CD4-positive, alpha-beta T cell treated with Interleukin-6 for 4 hours (primary cell): ENCODE data around the gene FRMD4A.
"Not testable (repeated sequence)": the region's sequence is repeated elsewhere in the genome, so short reads cannot be mapped to it uniquely, and the experiment has no call there.

ENCODE experiments used
- DNase-seq: peaks from one replicate; pipeline ENCODE4 v3.0.0-alpha.2; 2020; ENCODE audit warnings: mixed read lengths

FRMD4A gene

DNA sequence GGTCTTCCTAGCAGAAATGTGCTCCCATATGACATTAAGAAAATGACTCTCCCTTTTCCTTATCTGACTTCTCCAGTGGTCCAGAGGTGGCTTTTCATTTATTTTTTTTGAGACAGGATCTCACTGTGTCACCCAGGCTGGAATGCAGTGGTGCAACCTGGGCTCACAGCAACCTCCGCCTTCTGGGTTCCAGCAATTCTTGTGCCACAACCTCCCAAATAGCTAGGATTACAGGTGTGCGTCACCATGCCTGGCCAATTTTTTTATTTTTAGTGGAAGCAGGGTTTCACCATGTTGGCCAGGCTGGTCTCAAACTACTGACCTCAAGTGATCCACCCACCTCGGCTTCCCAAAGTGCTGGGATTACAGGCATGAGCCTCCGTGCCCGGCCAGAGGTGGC, 563.6 kb downstream of the FRMD4A start:
- DNase-seq = not testable (repeated sequence)

DNA sequence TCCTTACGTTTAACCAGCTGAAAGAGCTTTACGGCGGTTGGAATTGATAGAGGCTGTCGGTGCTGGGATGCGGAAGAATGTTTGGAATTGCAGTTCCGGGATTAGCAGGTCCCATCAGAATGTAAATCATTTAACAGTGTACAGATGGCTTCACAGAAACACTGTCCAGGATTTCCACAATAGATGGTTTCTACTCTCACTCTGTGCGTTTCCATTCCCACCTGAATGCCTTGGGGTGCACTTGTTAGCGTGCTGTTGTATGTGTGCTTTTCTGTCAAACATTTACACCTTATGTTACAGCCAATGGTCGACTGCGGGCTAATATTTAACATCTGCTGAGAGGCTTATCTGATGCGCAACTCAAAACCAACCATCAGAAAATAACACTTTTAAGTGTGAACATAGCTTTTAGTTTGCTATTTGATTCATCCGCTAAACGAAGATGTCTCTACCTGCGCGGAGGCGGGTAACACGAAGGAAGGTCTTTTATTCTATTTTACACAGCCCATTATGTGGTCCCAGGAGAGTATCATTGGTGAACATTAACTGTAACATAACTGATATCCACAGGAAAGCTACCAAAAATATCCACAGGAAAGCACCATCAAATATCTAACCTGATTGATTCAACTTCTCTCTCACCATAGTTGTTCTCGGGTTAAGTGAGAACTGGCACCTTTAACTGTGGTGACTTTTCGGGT, 564.9 kb downstream of the FRMD4A start:
- DNase-seq = no peak

DNA sequence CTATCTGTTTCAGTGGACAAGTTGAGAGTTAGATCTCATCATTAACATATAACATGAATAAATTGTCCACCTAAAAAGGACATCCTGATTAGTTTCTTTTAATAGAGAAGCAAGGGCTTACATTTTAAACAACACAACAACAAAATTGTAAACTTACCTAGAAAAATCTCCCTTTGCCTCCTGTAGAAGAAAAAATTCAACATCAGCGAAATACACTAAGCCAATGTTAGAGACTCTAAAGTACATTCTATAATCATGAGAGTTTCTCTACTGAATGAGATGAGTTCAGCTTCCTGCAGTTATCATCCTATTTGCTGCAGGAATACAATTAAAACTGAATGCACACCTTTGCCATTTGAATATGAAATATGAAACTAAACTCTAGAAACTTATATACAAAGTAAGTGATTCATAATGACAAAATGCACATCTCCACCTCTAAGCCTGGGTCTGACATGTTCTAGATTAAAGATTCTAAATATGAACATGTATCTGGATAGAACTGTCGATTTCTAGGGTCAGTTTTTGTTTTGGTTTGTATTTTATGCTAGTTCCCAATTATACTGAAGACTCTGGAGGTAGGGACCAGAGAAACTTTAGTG, 569.1 kb downstream of the FRMD4A start:
- DNase-seq = no peak

DNA sequence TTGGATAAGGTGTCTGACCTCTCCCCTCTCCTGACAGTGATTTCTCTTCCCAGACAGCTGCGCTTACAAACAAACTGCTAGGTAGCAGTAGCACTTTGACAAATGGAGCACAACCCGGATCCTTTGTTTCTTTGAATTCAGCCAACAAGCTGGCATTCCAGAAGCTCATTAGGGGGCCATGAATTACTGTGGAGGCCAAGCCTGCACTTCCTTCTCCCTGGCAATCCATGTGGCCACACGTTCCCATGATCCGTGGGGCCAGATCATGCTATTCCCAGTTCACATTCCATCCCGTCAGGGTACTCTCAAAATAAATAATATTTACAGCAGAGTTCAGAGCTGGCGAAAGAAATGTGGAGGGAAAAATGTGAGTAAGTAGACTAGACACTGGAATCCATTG, 571.6 kb downstream of the FRMD4A start:
- no peak for DNase-seq

DNA sequence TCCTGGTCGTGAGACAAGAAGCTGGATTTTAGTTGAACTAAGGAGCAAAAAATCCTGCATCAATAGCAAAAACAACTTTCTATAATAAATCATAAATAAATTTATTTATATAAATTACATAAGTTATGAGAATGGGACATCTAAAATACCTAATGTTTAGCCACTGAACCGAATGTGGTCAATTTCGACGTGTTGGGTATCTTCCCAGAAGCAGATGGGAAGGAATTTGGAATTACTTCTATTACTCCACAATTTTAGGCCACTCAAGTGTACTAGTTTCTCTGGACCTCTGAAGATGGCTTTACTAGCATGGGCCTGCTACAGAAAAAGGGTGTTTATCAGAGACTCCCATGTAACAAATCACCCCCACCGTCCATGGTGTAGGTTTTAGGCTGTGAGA, 572.0 kb downstream of the FRMD4A start:
- DNase-seq = no peak

DNA sequence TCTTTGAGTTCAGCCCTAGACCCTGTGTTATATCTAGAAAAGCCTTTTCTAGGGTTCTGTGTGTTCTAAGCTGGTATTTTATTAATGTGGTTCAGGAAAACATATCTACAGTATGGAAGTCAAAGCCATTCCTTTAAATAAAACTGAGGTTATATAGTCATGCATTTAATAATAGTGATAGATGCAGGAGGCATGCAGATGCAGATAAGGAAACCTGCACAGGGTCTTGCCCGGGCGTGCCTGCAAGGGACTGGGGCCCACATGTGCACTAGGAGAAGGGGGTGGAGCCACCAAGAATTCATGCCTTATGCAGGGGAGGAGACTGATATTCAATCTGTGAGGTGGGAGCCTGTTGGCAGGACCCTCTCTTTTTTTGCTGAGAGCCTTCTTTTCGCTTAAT, 572.4 kb downstream of the FRMD4A start:
- no peak for DNase-seq

DNA sequence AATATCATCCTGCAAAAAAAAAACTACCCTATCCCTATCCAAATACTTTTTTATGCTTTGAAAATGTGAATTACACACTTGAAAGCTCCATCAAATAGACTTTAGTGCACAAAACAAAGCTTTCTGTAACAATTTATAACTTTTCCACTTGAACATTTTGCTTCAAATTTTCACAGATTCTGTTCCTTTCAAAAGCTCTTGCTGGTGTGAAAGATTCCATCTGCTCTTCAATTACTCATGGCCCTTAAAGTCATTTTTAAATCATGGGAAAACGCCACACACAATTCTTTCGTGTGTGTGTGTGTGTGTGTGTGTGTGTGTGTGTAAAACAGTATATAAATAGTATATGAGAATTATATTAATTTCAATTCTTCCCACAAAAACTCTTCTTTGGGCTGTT, 576.4 kb downstream of the FRMD4A start:
- DNase-seq = no peak

DNA sequence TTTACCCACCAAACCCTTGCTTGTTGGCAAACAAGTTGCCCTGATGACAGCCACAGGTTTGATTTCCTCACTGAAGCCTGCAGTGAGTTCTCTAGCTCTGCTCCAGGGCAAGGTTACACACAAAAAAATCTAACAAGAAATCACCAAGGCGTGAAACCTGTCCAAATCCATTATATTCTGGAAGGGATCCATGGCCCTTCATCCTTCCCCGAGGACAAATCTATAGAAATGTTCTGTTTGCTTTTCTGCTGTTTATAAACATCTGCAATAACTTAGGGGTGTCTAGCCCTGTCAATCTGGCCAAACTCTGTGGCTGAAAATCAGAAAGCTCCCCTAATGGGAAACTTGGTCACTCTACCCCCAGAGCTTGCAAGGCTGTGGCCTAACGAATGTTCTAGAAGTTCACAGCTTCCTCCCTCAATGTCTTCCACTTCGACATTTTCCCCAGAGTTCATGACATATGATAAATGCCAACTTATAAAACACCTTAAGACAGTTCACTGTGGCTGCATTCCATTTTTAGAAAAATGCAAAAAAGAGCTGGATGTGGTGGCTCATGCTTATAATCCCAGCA, 579.4 kb downstream of the FRMD4A start:
- DNase-seq = no peak

DNA sequence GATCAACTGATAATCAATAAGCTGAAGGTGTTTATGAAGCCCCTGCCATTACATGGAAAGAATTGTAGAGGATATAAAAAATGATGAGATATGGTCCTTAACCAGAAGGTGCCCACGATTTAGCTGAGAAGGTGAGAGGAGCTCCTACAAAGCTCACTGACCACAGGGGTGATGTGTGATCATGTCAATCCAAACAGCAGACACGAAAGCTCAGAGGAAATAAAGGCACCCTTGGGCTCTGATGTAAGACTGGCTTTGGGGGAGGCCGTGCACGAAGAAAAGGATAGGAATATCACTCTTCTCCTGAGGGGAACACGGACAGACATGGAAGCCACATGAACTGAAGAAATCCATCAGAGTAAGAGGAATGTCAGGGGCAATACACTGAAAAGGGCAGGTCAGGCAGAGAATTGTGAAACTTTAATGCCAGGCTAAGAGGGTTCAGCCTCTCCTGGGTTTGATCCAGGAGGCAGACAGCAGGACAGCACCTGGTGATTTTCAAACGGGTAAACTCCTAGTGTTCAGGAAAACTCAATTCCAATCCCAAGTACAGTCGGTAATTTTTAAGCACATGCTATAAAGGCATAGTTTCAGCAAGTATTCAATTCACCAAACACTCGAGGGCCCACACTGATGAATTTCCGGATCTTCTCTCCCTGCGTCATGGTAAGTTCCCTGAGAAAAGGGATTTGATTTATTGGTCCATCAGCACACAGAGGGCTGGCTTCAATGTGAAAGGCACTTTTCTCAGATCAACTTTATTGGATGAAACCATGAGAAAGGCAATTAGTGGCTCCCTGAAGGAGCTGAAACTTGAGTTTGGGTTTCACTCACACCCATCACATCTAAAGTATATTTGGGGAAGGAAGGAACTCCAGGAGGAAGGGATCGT, 580.2 kb downstream of the FRMD4A start:
- no peak for DNase-seq

DNA sequence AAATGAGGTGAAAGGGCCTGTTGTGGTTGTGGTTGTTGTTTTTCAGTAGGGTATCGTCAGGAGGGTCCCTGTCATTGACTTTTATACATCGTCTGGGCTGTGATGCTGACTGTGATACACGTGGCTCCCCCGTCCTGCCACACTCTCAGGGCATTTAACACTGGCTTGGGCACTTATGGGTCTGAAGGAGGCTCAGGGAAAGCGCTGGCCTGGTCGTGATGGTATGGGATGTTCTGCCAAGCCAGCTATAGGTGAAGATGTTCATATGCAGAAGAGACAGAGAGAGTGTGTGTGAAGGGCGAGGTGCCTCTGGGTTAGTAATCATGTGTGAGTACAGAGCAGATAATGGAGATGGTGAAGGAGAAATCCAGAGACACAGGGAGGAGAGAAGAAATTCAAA, 585.5 kb downstream of the FRMD4A start:
- DNase-seq = no peak

DNA sequence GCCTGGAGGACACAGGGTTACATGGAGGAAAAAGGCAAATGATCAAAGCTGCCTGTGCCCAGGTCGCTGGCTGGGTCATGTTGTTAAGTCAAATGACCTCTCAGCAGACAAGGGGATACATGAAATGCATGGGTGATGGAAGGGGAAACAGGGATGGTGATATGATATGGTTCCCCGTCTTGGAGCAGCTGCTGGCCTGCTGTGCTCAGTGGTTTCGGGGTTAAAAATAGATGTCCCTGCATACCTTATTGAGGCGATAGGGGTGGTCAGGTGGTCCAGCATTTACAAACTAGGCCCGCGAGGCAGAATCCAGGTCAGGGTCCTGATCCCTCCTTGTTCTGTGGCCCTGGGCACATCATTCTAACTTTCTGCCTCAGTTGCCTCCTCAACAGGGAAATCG, 586.8 kb downstream of the FRMD4A start:
- DNase-seq = no peak

DNA sequence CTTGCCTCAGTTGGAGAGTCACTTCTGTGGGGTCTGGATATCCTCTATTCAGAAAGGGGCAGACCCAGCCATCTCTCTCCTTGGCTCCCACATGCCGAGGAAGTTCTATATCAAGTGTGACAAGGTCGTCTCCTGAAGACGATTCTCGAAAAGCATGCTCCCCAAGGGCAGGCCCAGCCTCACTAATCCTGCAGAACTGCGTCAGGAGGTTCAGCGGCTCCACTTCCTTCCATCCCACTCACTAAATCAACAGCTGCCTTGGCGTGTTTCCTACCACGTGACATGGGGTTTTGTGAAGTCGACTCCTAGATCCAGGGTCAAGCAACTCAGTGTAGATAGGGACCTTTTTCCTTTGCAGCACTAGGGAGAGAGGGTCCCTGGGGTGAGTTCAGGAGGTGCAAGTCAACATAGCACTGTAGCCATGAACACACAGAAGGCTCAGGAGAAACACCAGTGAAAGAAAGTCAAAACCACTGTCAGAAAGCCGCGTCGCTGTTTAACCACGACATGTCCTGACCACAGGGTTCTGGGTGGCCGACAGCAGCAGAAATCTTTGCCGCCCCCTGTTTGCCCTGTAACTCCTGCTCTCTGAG, 587.5 kb downstream of the FRMD4A start:
- no peak for DNase-seq

DNA sequence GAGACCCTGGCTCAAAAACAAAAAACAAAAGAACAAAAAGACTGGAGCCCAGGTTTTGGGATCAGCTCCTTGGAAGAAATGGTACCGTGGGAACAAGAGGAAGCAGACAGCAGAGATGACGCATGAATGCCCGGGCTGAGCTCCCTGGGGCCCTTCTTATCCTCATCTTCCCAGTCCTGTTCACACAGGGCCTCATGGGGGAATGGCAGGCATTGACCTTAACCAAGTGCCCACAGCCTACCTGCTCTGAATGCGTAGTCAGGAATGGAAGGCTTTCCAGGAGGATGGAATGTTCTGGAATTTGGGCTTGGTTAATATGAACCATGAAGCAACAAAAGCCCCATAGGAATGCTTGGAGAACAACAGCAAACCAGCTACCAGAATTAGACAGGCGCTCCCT, 589.3 kb downstream of the FRMD4A start:
- no peak for DNase-seq

DNA sequence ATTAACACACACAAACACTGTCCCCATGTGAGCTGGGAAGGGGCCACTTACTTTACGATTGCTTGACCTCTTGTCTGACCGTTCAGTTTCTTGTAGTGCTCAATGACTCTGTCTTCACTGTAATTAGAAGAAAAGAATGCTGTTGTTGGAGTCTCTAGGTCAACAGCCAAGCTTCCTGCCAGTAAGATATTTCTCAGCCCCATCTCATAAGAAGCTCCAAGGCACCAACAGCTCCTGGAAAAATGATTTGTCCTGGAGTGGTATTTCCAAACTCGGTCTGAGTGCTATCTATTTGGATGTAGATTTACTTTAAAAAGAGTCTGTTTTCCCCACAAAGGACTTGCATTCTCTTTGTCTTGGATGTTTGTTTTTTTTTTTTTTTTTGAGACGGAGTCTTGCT, 590.3 kb downstream of the FRMD4A start:
- DNase-seq = no peak

DNA sequence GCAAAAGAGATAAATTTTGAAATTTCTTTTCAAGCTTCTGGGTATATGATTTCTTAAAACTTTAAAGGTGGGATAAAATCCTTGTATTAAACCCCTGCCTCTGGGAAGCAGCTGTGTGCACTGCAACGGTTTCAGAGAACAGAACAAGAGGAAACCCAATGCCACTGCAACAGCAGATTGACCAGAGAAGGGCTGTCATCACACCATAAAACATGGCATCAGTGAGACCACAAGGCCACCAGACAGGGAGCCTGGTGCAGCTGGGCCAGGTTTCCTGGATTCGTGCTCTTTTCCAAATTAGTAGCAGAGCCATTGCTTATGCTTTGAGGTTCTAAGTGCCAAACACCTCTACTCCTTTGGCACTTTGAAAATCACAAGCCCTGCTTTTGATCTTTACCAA, 591.5 kb downstream of the FRMD4A start:
- DNase-seq = no peak

DNA sequence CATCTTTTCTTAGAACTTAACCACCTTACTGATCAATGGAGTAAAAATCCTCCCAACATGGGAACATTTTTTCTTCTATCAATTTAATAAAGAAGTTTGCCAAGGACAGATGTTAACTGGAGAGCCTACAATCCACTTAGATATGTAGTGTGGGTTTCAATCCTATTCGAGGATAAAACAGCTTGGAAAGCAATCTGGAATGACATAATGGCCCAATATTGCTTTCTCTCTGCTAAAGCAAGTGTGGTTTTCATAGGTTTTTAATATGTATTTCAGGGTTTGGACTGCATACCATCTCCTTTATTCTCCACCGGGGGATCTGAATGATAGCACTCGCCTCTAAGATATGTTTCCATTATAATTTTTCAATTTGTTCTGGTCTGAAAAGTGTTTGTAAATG, 594.2 kb downstream of the FRMD4A start:
- DNase-seq = no peak

DNA sequence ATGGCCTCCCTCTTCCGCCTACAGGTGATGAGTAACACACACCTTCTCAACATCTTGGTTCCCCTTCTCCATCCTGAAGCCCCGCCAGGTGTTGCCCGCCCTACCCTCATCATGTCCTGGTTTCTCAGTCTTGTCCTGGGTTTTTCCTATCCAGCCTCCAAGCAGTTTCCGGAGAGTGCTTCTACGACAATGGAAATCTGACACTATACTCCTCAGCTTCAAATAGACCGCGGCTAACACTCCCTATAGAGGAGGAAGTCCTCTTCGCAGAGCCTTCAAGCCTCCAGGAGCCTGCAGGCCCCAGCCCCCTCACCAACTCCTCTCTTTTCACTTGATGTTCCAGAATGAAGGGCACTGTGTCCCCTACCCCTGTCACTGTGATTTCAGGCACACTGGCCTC, 596.6 kb downstream of the FRMD4A start:
- DNase-seq = no peak

DNA sequence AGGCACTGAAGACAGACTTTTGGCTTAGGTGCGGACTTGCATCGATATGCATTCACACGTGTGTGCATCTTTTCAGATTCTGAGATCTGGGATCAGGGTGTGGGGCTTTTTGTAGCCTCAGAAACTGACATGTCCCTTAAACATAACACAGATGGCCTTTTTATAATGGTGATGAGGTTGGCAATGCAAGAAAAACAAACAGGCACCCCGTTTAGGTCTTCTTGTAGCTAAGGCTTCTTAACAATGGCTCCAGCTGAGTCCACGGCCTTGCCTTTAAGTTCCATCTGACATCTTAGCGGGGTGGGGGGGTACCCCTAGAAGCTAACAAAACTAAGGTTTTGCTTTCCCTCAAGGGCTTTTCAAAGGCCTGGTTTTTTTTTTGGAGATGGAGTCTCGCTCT, 597.7 kb downstream of the FRMD4A start:
- no peak for DNase-seq

DNA sequence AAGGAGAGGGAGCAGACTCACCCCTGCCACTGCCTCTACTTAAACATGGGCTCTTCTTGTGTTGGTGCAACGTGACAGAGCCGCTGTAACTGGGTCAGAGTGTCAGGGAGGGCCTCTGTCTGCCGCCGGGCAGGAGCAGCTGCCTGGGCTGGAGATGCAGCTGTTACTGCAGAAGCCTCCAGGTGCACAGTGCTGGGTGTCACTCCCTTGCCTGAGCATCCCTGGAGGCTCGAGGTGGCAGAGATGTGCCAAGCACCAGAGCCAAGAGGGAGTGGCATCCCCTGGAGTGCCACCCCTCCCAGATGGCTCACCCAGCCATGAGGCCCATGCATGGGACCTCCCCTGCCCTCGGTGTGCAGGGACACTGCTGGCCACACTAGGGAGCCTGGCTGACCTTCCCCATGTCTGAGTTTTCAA, 598.3 kb downstream of the FRMD4A start:
- DNase-seq = no peak

DNA sequence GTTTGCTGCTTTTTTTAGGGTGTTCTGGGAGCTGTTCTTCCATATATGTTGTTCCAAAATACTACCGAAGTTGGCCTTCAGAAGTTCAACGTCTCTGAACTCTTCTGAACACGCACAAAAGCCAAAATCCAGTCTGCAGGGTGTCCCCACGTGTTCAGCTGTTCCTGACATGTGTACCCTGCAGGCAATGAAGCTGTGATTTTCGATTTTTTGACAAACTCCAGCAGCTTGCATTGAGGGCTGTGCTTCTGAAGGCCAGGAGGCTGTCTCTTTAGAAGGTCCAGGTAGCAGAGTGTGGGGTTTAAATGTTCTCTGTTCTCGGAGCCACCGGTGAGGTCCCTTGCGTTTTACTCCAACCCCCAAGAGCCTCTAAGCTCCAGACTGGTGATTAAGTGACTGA, 598.9 kb downstream of the FRMD4A start:
- no peak for DNase-seq

DNA sequence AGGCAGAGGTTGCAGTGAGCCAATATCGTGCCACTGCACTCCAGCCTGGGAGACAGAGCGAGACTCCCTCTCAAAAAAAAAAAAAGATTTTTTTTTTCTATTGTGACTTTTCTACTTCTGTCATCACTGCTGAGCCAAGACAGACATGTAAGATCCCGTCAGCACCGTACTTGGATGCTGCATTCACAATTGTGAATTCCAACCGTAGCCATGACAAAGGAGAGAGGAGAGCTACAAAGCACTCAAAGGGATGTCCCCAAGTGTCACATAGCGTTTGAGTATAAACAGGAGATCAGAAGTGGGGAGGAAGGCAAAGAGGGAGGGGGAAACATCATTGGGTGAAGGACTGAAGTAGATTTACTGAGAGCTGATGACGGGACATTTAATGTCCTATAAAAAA, 599.8 kb downstream of the FRMD4A start:
- DNase-seq = no peak

DNA sequence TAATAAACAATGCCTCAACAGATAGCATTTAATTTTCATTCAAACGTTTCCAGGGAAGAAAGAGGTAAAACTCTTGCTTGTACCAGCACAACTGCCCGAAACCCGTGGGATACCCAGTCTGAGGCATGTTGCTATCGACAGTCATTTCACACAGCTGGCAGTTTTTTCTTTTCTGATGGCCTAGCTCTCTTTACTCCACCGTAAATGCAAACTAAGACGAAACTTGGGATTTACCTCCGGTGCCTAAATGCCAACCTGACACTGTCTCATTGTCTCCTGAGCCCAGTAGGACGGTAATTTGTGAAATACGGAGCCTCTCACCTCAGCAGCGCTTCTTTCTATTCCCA, 600.4 kb downstream of the FRMD4A start:
- no peak for DNase-seq

DNA sequence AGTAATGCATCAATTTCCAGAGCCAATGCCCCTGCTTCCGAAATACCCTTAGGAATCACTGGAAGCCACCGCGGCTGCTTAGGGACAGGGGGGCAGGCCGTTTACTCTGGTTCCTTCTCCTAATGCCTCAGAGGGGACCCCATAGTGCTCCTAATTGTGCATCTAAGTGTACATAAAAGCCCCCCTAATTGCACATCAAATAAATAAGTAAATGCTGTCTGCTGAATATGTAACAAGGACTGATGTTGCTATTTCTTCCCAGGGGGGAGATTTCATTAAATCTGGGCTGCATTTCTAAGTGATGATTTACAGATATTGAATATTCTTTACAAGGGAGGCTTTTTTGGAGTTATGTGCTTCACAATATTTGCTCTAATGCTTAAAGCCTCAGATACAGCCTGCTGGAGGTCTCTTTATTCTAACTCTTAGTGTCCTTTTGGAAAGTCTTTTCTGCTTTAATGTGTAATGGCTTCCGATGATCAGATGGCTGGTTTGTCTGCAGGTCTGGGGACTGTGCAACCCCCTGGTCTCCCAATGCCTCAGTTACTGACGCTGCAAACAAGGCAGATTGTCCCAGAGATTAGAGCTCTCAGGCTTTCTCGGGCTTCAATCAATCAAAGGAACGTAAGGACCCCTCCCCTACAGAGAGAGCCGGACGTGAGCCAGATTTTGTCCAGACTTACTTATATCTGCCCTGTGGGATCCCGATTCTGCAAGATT, 601.0 kb downstream of the FRMD4A start:
- no peak for DNase-seq
